Activated CD4-positive, alpha-beta T cell treated with anti-CD3 and anti-CD28 coated beads, Interleukin-2, amount 50 U/mL, for 1 hour (primary cell): Measurements from ENCODE around the gene SOS1.
"Not testable (repeated sequence)": the region's sequence is repeated elsewhere in the genome, so short reads cannot be mapped to it uniquely, and the experiment has no call there.

ENCODE experiments used
- DNase-seq: peaks from one replicate; pipeline ENCODE4 v3.0.0-alpha.2; 2020

The SOS1 gene

GRCh38 chr2:39138187-39138836 lies 17.5 kb upstream of the SOS1 start:
- not testable (repeated sequence) for DNase-seq

- DNase-seq, result no peak
Measured at GRCh38 chr2:39136799-39137198, 15.9 kb upstream of the SOS1 start.

GRCh38 chr2:39135690-39136259 lies 14.9 kb upstream of the SOS1 start:
- DNase-seq, result no peak

GRCh38 chr2:39133215-39133851 lies 12.5 kb upstream of the SOS1 start:
- no peak for DNase-seq

DNA sequence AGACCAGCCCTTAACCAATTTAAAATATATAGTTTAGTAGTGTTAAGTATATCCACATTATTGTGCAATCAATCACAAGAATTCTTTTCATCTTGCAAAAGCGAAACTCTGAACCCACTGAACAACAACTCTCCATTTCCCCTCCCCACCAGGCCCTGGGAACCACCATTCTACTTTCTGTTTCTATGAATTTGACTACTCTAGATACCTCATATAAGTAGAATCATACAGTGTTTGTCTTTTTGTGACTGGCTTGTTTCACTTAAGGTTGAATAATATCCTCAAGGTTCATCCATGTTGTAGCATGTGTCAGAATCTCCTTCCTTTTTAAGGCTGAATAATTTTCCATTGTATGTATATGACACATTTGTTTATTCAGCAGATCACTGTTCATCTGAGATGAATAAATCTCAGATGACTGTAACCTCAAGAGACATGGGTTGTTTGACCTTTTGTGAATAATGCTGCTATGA lies 8.1 kb upstream of the SOS1 start:
- peak; percentile 40 for DNase-seq

DNA sequence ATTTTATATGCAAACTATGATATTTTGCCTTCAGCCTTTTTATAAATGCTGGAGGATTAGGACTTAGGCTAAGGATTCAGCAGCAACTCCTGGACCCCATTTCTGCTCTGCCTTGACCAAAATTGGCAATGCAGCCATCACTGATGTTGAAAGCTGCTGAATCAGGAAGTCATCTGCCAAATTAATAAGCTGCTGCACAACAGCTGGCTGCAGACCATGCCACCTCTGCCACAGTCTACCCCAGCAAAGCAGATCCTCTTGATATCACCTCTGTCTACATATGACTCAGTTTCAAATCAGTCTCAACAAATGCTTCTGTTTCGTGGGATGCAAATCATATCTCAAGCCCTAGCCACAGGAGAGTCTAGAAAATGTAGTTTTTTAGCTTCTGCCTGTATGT lies 7.1 kb upstream of the SOS1 start:
- DNase-seq, result peak; percentile 27

DNA sequence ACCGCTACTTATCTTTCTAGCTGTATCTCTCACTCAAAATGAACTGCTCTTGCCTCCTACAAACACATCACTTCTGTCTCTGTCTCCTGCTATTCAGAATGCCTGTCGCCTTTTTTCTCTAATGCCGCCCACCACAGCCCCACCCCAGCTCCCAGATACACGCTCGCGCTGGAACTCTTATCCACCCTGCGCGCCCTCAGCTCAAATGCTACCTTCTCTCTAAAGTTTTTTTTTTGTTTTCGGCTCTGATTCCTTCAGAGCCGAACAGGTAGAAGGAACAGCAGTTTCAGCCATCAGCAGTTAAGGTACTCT lies 3.9 kb upstream of the SOS1 start:
- peak; percentile 22 for DNase-seq

GRCh38 chr2:39124000-39124745 lies 3.3 kb upstream of the SOS1 start:
- DNase-seq, result peak; percentile 94

DNA sequence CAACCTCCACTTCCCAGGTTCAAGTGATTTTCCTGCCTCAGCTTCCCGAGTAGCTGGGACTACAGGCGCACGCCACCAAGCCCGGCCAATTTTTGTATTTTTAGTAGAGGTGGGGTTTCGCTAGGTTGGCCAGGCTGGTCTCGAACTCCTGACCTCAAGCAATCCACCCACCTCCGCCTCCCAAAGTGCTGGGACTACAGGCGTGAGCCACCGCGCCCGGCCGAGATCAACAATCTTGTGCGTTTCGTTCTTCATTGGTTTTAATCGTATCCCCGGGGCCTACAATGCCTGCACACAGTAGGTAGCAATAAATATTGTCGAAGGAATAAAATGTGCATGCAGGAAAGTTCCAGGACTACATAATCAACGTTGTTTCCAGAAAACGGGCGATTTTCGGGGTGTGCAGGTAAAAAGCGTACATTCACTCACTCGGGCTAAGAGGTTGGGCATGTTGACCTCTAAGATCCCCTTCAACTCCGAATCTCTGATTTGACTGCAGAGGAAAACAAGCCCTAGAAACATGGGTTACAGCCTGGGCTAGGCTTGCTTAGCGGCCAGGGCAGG lies 2.7 kb upstream of the SOS1 start:
- DNase-seq, result no peak

DNA sequence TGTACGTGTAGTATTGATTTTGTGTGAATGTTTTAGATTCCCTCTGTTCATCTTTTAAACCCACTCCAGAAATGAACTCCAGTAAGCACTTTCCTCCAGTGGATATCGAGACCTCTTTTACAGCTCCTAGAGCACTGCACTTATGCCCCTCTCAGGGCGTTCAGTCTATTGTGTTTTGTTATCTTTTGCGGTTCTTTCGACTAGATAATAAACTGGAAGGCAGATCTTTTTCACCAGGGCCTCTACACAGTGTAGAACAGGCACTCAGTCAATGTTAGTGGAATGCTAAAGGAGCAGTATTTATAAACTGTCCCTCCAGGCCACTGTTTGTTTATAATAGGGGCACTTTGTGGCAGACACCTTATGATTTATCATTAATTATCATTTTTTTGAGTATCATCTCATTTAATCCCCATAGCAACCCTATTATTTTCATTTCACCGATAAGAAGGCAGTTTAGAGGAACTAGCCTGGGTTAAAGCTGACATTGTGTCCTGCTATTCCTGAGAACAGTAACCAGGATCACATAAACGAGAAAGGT lies 742 bp upstream of the SOS1 start:
- no peak for DNase-seq

- DNase-seq, result no peak
Measured at GRCh38 chr2:39120521-39120770, 405 bp downstream of the SOS1 start.

DNA sequence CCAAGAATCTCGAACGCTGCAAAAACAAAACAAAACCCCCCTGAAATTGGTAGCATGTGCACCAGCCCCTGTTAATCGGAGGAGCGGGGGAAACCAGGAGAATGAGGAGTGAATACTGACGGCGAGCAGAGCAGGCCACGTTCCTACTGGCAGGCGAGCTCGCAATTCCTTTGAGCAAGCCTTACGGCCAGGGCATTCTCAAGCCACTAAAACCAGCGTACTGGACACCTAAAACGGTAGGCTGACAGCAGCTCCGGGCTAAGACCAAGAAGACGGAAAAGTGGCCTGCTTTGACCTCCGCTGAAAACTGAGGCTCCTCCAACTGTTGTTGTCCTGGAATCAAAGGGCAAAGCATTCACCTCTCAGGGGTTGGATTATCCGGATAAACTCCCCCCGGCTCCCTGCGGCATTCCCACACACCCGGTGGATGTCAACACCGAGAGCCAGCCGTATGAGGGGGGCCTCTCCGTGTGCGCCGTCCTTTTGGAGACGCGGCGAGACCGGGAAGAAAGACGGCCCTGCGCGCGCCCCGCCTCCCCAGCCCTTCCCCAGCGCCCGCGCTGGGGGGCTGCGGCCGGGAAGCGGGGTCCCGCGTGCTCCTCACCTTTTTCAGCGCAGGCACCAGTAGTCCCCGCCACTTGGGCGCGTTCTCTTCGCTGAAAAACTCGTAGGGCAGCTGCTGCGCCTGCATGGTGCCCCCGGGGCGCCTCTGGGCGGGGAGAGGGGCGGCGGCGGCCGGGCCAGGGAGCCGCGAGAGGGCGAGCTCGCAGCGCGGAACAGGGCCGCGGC lies 925 bp downstream of the SOS1 start:
- peak; percentile 62 for DNase-seq

GRCh38 chr2:39118786-39119499 lies 1.9 kb downstream of the SOS1 start:
- no peak for DNase-seq

- DNase-seq, result no peak
Measured at GRCh38 chr2:39115556-39115955, 5.3 kb downstream of the SOS1 start.

GRCh38 chr2:39114771-39115170 lies 6.1 kb downstream of the SOS1 start:
- DNase-seq, result no peak

GRCh38 chr2:39109537-39109936 lies 11.3 kb downstream of the SOS1 start:
- DNase-seq, result no peak

DNA sequence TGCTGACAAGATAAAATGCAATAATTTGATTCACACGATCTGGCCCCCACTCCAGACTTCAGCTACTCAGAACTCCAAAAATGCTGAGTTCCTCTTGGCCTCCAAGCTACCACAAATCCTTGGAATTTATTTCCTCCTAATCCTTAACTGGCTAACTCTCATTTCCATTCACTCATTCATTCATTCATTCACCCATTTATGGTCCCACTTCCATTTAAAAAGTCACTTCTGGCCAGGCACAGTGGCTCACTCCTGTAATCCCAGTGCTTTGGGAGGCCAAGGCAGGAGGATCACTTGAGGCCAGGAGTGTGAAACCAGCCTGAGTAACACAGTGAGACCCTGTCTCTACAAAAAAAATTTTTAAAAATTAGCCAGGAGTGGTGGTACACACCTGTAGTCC lies 12.5 kb downstream of the SOS1 start:
- no peak for DNase-seq

DNA sequence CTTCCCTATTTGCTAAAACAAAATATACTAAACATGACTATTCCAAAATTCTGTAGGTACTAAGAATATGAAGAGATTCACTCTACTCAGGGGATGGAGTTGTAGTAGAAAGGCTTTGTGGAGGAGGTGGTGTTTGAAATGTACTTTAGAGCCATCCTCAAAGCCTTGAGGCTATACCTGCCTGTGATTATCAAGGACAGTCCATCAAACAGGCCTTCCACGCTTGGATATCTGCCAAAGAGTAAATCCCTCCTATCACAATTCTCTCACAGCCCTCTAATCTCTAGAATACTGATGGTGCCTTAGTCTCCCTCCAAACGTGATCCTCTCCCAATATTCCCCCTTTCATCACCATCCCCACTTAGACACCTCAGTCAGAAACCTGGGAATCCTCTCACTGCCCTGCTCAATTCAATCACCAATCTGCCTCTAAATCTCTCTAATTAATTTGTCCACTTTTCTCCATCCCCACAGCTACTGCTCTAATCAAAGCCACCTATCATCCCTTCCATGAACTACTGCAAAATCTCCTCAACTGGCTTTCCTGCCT lies 13.1 kb downstream of the SOS1 start:
- no peak for DNase-seq

DNA sequence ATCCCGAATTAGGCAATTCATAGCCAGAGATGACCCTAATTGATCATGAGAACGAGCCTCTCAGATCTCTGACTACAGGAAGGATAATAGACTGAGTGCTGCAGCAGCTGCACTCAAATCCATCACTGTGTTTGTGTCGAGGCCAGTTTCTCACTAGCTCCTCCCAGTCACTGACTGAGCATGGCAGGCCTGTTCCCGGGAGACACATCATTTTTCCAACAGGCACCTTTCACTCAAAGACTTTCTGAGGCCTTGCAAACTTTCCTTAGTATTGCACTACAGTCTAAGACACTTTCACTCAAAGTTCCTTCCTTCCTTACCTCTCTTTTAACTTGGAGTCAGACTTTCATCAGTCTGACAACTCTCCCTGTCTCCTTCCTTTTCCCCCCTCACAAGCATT lies 13.7 kb downstream of the SOS1 start:
- no peak for DNase-seq

DNA sequence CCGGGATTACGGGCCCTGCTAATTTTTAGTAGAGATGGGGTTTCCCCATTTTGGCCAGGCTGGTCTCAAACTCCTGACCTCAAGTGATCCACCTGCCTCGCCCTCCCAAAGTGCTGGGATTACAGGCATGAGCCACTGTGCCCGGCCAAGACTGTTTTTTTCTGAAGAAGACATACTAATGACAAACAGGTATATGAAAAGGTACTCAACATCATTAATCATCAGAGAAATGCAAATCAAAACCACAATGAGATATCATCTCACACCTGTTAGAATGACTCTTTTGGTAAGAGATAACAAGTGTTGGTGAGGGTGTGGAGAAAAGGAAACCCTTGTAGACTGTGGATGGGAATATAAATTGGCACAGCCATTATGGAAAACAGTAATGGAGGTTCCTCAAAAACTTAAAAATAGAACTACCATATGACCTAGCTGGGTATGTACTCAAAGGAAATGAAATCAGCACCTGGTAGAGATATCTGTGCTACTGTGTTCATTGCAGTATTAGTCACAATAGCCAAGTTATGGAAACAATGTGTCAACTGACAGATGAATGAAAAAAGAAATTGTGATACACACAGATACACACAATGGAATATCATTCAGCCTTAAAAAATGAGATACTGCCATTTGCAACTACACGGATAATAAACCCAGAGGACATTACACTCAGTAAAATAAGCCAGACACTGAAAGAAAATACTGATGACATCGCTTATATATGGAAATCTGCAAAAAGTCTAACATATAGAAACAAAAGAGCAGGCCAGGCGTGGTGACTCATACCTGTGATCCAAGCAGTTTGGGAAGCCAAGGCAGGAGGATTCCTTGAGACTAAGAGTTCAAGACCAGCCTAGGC lies 20.8 kb downstream of the SOS1 start:
- DNase-seq, result no peak
